Embryonic facial prominence (tissue), 1 donor: ENCODE results near the gene GPC5.

Source experiments
- DNase-seq: peaks from one replicate; pipeline ENCODE4 v3.0.0-alpha.2; 2016; ENCODE audit errors: extremely low spot score

The GPC5 gene

GRCh38 chr13:91710733-91711132 lies 312.3 kb downstream of the GPC5 start:
- no peak for DNase-seq

GRCh38 chr13:91714855-91715254 lies 316.4 kb downstream of the GPC5 start:
- DNase-seq, result no peak

- DNase-seq, result no peak
Measured at GRCh38 chr13:91716436-91717065, 318.1 kb downstream of the GPC5 start.

- DNase-seq, result no peak
Measured at GRCh38 chr13:91719033-91719432, 320.6 kb downstream of the GPC5 start.

GRCh38 chr13:91721413-91721812 lies 323.0 kb downstream of the GPC5 start:
- no peak for DNase-seq

GRCh38 chr13:91722267-91722884 lies 324.0 kb downstream of the GPC5 start:
- DNase-seq, result no peak

- DNase-seq, result no peak
Measured at GRCh38 chr13:91724591-91724990, 326.2 kb downstream of the GPC5 start.

GRCh38 chr13:91725646-91726045 lies 327.2 kb downstream of the GPC5 start:
- no peak for DNase-seq

- no peak for DNase-seq
Measured at GRCh38 chr13:91726671-91727070, 328.2 kb downstream of the GPC5 start.

GRCh38 chr13:91729859-91730258 lies 331.4 kb downstream of the GPC5 start:
- DNase-seq, result no peak

- DNase-seq, result no peak
Measured at GRCh38 chr13:91739751-91740150, 341.3 kb downstream of the GPC5 start.

GRCh38 chr13:91740756-91741155 lies 342.3 kb downstream of the GPC5 start:
- no peak for DNase-seq

GRCh38 chr13:91741925-91742324 lies 343.5 kb downstream of the GPC5 start:
- no peak for DNase-seq

GRCh38 chr13:91744284-91744683 lies 345.9 kb downstream of the GPC5 start:
- DNase-seq, result no peak

GRCh38 chr13:91745967-91746366 lies 347.5 kb downstream of the GPC5 start:
- DNase-seq, result no peak

GRCh38 chr13:91747186-91747585 lies 348.8 kb downstream of the GPC5 start:
- DNase-seq, result no peak

GRCh38 chr13:91748416-91749089 lies 350.1 kb downstream of the GPC5 start:
- no peak for DNase-seq

- no peak for DNase-seq
Measured at GRCh38 chr13:91758724-91759123, 360.3 kb downstream of the GPC5 start.

GRCh38 chr13:91762957-91763356 lies 364.5 kb downstream of the GPC5 start:
- DNase-seq, result no peak

- no peak for DNase-seq
Measured at GRCh38 chr13:91764527-91764926, 366.1 kb downstream of the GPC5 start.

GRCh38 chr13:91767651-91768050 lies 369.2 kb downstream of the GPC5 start:
- DNase-seq, result no peak

- no peak for DNase-seq
Measured at GRCh38 chr13:91768746-91769145, 370.3 kb downstream of the GPC5 start.

GRCh38 chr13:91771229-91771628 lies 372.8 kb downstream of the GPC5 start:
- DNase-seq, result no peak
